Ramos (cell line): ENCODE measurements around the gene MAGOH.

Source experiments
- in situ Hi-C: fragments of 300-500 bp; cut with MboI; formaldehyde crosslinking; loops from one replicate; pipeline ENCODE4 v1.14.3; 2022; ENCODE audit warnings: low sequenced_read_pairs; ENCODE audit not compliant: unreplicated experiment

The MAGOH gene

DNA sequence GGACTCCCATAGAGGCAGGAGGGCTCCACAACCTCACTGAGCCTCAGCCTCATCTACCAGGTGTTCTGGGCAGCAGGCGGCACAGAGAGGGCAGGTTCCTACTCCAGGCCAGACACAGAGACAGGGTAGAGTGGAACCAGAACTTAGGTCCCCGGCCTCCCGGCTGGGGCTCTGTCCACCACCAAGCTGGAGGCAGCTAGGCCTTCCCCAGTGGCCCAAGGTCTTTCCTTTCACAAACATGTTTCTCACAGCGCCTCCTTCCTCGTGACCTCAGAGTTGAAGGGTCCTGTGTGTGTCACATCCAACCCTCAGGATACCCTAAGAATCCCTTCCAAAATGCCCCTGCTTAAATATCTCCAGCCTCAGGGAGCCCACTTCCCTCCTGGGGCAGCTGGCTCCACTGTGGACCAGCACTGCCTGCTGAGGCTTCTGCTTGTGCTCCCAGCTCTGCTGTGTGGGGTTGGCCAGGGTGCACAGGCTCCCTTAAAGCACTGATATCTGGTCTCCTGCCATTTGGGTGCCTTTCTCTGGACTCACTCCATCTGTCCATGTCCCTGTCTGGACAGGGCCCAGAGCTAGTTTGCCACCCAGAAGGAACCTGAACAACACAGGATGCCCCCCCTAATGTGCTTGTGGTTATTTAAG, 33.2 kb upstream of the MAGOH start:
- in situ Hi-C loops, result no loop called here

DNA sequence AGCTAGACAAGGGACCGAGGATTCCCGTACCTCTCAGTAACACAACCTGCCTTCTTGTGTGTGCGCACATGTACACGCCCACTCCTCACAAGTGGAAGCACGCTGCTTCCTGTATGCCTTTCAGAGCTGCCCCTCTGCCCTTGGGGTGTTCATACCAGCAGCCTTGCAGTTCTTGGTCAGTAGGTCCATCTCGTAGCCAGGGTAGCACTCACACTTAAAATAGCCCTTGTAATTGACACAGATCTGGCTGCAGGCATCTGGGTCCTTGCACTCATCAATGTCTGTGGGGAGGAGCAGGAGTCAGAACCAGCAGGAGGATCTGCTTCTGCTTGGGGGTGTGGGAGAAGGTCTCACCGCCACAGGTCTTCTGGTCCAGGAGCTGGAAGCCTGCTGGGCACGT, 32.6 kb upstream of the MAGOH start:
- in situ Hi-C loops, result no loop called here

DNA sequence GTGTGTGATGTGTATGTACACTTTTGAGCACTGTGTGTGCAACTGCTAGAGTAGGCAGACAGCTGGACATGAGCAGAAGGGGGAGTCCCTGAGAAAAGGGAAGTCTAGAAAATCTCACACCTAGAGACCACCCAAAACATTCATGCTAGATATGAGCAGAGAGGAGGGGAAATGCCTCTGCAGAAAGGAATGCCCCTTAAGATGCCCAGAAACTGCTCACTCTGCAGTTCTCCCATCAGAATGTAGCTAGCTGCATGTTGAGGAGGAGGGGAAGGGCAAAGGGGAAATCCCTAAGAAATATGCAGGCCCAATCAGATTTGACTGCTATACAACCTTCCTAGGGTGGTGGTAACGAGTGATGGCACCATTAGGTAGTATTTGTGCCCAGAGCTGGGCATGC, 31.8 kb upstream of the MAGOH start:
- in situ Hi-C loops, result no loop called here

DNA sequence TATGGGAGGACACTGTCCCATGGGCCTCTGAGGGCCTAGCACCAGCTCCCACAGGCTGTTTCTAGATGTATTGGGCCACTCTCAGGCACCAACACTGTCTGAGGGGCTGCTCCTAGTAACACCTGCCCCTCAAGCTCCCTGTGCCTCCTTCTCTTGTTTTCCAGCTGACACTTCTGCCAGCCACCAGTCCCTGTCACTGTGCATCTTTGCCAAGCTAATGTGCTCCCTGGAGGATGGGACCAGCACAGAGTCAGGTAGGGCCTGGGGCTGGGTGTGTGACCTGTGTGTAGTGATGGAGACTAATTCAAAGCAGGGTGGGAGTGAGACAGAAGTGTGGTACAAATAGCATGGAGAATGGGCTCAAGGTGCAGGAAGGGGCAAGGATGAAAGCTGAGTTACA, 29.4 kb upstream of the MAGOH start:
- in situ Hi-C loops, result no loop called here

DNA sequence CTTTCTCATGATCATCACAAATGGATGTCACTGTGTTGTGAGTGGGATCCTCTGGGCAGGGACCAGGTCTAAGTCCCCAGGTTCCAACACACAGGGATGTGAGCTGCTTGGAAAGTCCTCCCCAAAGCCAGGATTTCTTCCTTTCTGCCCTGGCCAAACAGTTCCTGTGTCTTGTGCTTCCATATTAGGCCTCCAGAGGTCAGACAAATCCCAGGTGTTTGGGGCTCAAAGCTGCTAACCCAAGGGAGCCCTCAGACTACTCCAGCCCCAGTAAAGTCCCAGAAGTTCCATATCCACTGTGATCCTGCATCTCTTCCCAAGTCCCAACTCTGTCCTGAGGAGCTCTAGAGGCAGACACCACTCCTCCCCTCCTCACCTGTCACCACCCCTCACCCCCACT, 27.7 kb upstream of the MAGOH start:
- in situ Hi-C loops, result no loop called here

DNA sequence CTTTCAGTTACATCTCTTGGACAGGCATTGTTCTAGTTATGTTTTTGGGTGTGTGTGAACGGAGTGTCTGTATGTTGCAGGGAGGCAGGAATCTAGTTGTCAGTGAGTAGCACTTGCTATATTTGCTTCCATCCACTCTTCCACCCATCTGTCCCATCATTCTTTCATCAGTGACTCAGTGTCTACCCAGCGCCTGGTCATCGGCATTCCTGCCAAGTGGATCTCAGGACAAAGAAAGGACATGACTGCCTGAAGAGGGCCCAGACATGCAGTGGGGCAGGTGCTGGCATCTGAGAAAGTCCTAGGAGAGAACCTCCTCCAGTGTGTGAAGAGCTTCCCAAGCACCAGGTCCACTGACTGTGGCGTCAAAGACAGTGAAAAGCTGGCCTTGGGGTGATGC, 27.3 kb upstream of the MAGOH start:
- in situ Hi-C loops, result no loop called here

DNA sequence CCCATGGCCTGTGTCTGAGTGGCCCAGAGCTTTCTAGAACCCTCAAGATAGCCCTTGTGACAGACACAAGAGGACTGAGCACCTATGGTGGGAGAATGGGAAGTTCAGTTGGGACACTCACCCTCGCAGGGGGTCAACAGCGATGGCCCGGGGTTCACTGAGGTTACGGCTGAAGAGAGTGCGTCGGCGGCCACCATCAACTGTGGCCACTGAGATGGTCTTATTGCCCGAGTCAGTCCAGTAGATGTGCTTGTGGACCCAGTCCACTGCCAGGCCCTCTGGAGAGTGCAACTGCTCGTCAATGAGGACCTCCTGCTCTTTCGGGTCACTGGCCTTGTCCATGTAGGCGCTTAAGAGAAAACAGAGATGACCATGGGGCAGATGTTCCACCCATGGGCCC, 25.7 kb upstream of the MAGOH start:
- in situ Hi-C loops, result no loop called here

DNA sequence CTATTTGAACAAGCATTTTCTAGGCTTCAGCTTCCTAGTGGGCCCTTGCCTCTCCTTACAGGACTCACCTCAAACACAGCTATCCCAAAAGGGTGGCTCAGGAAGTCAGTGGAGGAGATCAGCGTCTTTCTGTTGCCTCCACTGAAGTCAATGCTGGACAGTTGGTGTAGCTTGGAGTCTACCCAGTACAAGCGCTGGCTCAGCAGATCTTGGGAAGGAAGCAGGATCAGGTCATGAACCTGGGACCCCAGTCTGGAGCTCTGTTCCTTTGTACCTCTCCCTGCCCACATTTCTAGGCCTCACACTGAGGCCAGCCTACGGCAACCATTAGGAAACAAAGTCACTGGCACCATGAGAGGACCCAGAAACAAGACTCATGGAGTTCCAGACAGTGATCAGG, 23.7 kb upstream of the MAGOH start:
- in situ Hi-C loops, result no loop called here

DNA sequence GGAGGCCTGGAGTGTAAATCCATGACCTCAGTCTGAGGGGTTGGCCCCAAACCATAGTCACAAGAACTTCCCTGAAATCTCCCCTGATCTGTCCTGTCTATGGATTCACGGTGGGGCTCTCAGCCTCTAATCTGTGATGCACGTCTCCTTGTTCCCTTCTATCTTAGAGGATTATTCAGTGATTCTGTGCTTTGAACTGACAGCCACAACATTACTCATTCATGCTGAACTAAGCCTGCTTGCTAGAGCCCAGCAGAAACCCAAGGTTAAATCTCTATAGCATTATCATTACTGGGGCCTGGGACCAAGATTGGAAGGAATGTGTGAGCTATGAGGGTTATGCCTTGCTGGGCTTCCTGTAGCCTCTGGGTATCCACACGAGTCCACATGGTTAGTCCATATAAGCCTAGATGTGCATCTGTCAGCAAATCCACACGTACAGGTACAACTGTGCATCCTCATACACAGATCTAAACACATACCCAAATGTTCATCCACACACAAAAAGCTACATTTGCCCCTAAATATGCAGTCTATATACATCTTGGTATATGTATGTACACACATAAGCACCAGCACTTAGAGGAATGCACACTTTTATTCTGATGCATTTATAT, 22.4 kb upstream of the MAGOH start:
- in situ Hi-C loops, result no loop called here

DNA sequence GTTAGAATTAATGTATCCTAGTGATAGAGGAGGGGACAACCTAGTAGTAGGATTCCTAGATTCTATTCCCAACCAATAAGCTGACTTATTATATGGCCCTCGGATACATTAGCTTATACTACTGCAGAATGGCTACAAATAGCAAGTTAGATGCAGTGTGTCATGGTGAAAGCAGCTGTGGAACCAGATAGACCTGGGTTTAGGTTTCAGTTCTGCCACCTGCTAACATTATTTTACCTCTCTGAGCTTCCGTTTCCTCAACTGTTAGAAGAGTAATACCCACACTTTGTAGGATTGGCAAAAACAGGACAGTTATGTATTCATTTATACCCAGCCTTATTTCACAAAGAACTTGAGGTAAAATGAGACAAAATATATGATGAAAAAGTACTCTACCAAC, 21.6 kb upstream of the MAGOH start:
- in situ Hi-C loops, result no loop called here

DNA sequence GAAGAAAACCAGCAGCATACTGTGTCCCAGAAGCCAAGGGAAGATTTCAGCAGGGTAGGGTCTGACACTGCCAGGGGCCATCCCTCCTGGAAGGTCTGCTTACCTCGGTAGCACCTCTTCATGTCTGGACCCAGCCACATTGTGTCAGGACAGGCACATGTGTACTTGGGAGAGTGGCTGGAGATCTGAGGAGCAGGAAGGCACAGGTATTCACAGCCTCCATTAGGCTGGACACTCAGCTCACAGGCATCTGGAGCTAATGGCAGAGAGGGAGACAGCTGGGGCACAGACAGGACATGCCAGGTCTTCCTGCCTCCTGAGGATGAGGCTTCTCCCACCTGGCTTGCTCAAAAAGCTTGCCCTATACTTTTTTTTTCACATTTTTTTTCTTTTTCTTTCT, 19.9 kb upstream of the MAGOH start:
- in situ Hi-C loops, result no loop called here

DNA sequence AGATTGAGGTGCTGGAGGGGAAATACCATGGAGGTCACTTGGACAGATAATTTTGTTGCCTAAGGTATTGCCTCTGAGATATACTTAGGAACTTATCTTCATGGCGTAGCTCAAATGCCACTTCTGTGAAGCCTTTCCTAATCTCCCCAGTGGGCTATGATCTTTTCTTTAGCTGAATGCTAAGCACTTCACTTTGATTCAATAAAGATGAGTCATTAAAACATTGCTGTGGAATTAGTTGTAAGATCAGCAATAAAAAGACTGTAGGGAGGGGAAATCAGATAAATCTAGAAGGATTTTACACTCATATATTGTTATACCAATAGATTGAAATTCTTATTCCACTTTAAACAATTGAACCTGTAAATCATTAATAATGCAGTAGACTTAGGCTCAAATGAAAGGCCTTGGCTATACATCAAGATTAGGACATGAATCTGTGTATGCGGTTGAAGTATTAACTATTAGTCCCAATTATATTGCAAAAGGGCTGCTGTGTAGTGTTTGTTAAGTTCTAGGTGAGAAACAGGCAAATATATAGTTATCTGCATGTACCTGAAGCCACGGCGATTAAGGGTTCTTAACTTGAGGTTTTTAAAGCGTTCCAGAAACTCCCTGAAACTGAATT, 19.2 kb upstream of the MAGOH start:
- in situ Hi-C loops, result no loop called here

DNA sequence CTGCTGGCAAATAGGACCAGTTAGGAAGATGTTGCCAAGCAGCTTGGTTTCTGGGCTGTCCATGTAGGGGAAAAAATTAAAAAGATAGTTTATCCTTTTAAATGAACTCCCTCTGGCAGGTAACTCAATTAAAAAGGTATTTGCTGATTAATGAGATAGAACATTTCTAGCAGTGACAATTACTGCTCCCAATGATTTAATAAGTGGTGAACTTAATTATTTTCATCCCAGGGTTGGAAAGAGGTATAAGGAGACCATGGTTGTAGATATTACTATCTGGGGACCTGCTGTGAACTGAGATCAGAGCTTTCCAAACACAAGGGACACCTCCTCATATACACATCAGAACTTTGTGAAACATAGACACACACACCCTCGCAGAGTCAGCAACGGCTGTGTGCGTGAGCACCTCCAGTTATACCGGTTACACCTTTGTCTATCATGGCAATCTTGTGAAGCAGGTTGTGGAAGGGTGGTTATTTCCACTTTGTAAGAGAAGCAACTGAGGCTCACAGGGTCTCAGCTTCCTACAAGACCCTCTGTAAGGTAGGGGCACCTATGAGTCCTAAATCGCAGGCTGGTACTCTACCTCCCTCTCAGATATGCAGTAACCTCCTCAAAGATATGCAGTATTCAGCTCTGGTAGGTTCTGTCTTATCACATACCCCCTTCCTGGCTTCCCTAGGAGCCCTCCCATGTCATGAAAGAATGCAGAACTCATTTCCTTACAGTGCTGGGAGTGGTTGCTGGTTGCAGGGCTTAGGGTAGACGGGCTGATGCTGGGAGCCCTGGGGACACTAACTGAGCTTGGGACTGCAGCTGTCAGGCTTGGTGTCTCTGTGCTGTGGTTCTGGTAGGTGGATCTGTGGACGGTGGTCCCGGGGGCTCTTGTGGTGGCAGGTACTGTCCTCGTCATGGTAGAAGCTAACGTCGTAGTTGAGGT, 18.5 kb upstream of the MAGOH start:
- in situ Hi-C loops, result no loop called here

DNA sequence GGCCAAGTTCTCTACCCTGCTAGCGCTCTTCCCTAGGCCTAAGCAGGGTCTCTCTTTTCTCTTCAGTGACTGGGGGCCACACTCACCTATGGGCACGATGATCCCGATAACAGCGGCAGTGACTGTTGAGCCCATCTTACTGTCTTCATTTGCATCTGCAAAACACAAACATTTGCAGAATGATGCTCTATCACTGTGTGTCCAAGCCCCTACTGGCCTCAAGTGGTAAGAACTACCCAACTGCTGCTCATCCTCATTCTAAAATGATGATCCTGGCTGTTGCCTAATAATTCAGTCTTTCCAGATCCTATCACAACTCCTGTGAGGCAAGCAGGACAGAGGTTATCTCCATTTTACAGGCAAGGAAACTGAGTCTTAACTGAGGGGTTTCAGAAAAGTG, 16.7 kb upstream of the MAGOH start:
- in situ Hi-C loops, result no loop called here

DNA sequence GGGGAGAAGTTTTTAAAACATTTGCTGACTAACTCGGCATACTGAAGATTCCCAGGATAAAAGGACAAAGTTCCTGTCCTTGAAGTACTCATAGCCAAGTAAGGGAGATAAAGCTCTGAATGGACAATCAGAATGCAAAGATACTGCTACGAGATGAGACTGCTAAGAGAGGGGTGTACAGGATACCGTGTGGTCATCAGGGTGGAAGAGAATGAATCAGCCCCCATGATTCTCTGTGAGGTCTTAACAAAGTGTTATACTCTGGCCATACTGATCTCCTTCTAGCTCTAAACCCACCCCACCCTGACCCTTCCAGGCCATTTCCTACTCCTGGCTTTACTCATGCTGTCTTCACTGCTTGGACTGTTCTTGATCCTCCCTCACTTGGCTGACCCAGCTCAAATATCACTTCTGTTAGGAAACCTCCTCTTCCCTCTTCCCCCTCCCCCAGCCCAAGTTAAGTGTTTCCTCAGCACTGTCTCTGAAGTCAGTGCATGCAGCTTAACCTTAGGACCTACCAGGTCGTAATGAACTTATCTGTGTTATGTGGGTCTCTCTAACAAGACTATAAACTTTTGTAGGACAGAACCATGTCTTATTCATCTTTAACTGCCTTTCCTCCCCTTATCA, 15.8 kb upstream of the MAGOH start:
- in situ Hi-C loops, result no loop called here

DNA sequence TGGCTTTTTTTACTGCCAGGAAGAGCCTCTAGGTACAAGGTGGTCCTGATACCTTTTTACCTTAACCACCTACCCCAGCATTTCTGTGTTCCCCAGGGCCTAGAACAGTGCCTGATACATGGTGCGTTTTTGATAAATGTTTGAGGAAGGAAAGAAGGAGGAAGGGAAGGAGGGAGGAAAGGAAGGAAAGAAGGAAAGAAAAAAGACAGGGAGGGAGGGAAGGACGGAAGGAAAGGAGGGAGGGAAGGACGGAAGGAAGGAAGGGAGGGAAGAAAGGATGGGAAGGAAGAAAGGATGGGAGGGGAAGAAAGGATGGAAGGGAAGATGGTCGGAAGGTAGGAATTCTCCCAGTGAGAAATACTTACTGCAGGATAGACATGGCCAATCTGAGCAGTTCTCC, 12.0 kb upstream of the MAGOH start:
- in situ Hi-C loops, result no loop called here

DNA sequence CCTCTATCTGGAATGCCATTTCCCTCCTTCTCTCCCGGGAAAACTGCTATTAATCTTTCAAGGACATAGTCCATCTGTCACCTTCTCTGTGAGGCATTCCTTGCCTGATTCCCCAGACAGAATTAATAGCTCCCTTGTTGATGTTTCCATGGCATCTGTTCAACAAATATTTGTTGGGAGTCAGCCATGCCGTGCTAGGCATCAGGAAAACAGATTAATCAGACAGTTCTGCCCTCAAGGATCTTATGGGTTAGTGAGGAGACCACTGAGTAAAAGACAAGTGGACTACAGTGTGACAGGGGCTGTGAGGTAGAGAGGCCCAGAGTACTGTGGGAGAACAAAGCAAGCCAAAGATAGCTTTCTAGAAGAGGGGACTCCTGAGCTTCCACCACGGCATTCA, 11.4 kb upstream of the MAGOH start:
- in situ Hi-C loops, result no loop called here

DNA sequence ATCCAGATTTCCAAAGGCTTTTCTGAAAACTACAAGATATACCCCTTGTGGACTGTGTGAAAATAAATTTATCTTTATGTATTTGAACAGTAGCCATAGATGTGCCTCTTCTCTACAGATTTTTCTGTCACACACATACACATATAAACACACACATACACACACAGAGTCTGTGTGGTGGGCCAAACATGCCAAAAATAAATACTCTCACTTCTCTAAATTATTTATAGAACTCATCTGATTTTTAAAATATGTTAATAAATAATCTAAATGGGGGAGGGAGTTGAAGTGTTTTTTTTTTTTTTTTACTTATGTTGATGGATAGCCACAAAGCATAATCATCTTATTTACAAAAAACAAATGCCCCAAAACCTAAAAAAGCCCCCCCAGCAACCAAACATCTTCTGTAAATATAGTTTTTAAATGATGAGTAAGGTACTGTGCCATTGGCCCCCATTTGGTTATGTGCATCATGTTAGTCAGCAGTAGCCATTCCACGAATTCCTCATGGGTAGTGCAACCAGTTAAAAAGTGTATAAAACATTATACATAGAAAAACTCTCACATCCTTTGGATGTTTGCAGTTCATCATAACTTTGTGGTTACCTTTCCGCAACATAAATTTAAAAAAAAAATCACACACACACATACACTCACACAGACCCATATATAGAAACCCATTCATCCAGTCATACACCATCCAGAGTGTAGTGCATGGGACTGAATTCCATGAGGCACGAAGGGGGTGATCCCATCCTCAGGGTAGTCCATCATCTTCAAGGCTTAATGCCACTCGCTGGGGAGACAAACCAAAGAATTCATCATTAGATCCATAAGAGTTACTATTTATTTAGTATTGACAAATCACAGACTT, 8.2 kb upstream of the MAGOH start:
- in situ Hi-C loops, result no loop called here

DNA sequence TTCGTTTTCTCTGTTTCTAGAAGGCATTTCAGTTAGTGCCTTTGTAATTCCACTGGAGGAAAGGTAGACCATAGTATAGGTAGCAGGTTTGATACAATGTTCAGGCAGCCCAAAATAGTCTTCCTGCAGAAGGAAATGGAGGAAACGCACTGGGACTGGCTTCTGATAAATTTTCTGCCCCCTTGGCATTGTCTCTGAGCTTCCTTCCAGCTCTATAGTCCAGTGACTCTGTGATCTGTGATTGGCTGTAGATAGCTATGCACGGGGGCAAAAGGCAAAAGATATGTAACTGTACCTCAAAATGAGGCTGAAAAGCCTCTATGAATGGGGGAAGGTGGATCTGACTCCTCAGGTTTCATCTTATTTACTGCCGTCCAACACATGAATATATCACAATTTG, 5.8 kb upstream of the MAGOH start:
- in situ Hi-C loops, result no loop called here

DNA sequence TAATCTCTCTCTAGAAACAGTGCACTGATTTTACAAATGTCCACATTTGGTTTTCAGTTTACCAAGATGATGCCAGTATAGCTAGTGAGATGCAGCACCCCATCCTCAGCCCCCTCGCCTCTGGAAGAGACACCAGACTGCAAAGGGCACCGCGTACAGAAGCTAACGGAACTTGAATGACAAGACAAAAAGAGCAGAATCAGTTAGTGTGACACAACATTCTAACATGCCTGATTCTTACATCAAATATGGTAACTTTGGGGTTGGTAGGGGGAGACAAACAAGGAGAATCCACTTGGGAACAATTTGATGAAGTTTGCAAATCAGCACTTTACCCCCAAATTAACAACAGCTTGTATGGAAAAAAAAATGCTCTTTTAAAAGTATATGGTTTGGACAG, 4.1 kb upstream of the MAGOH start:
- in situ Hi-C loops, result no loop called here
